Measurements from ENCODE around the gene COL17A1. TPM values are rescaled to one million over a fixed set of nuclear protein-coding genes. Genes with fewer than 3 reads are reported as not detected.

Gene COL17A1
- total RNA-seq, 3 donors from 2014 or later (not counting 1 experiment from before 2014, with no cell fraction given), result not detected

- TF ChIP-seq CTCF (IDR thresholded peaks at IDR 0.05), result no peak
- no peaks in the 10 kb centered on the region for H3K27me3 ChIP-seq (ENCODE audit: control insufficient read depth, insufficient read depth, low read length)
- WGBS (ENCODE audit: insufficient coverage), result no CpG with 5 or more reads among the region's 1 CpG
- H3K4me3 ChIP-seq (ENCODE audit: low read length), result no peak overlapping the region
- H3K4me1 ChIP-seq (ENCODE audit: control insufficient read depth, insufficient read depth, low read length), result no peaks in the 10 kb centered on the region
- Mint-ChIP-seq H3K4me3 (peak overlapping the region; percentile 93), H3K4me1 (peaks cover 14% of the 10 kb centered on the region in 2 donors), H3K27ac (peak overlapping the region; percentile 98 to 99), H3K27me3 (ENCODE audit: low read depth in 2 of 2) (no peaks in the 10 kb centered on the region), H3K9me3 (no peaks in the 10 kb centered on the region), H3K36me3 (no peaks in the 10 kb centered on the region)
- peak in 1 of 2 donors; percentile 39 for DNase-seq
- no peak overlapping the region for H3K27ac ChIP-seq (ENCODE audit: low read length)
- peaks cover 2% of the 10 kb centered on the region for H3K36me3 ChIP-seq (ENCODE audit: control insufficient read depth, insufficient read depth, low read length)
- H3K9me3 ChIP-seq (ENCODE audit: control insufficient read depth, insufficient read depth, low read length), result no peaks in the 10 kb centered on the region
- intact Hi-C loops (cut with micrococcal nuclease), result loop anchor here (5.0 kb wide), 3 partner anchors 141 to 214 kb away; partner anchors contain the start of genes GSTO2 and ITPRIP
- ATAC-seq, result no peak
These were observed 37.7 kb upstream of the COL17A1 start for GRCh38 chr10:104123397-104123796.

GRCh38 chr10:104122225-104123107, 36.8 kb upstream of the COL17A1 start:
- peak overlapping the region; percentile 96 for H3K4me3 ChIP-seq (ENCODE audit: low read length)
- H3K9me3 ChIP-seq (ENCODE audit: control insufficient read depth, insufficient read depth, low read length), result no peaks in the 10 kb centered on the region
- Mint-ChIP-seq H3K4me1 (peaks cover 14% of the 10 kb centered on the region in 2 donors), H3K4me3 (peak overlapping the region; percentile 93), H3K27ac (peak overlapping the region; percentile 98 to 99), H3K36me3 (no peaks in the 10 kb centered on the region), H3K27me3 (ENCODE audit: low read depth in 2 of 2) (peaks cover 0 to 3% of the 10 kb centered on the region in 2 donors), H3K9me3 (no peaks in the 10 kb centered on the region)
- 10% methylated on average over 18 of the region's 23 CpGs for WGBS (ENCODE audit: insufficient coverage)
- ATAC-seq, result no peak
- DNase-seq, result no peak
- peaks cover 2% of the 10 kb centered on the region for H3K36me3 ChIP-seq (ENCODE audit: control insufficient read depth, insufficient read depth, low read length)
- H3K27ac ChIP-seq (ENCODE audit: low read length), result peak overlapping the region; percentile 97
- intact Hi-C loops (cut with micrococcal nuclease), result loop anchor here (5.0 kb wide), 3 partner anchors 140 to 215 kb away; partner anchors contain the start of genes GSTO2 and ITPRIP
- no peak for TF ChIP-seq CTCF (IDR thresholded peaks at IDR 0.05)
- H3K27me3 ChIP-seq (ENCODE audit: control insufficient read depth, insufficient read depth, low read length), result no peaks in the 10 kb centered on the region
- H3K4me1 ChIP-seq (ENCODE audit: control insufficient read depth, insufficient read depth, low read length), result no peaks in the 10 kb centered on the region

- Histone ChIP-seq H3K9me3 (ENCODE audit: control insufficient read depth, insufficient read depth, low read length) (no peaks in the 10 kb centered on the region), H3K4me1 (ENCODE audit: control insufficient read depth, insufficient read depth, low read length) (no peaks in the 10 kb centered on the region), H3K27ac (ENCODE audit: low read length) (peak within 1 kb of the TSS; percentile 97), H3K4me3 (ENCODE audit: low read length) (peak within 1 kb of the TSS; percentile 96), H3K36me3 (ENCODE audit: control insufficient read depth, insufficient read depth, low read length) (peaks cover 2% of the 10 kb centered on the region), H3K27me3 (ENCODE audit: control insufficient read depth, insufficient read depth, low read length) (no peaks in the 10 kb centered on the region)
- ATAC-seq, result peak; percentile 85 to 97 (median 90)
- DNase-seq, result peak; percentile 99
- peak; percentile 51 for TF ChIP-seq CTCF (IDR thresholded peaks at IDR 0.05)
- Mint-ChIP-seq H3K4me3 (peak within 1 kb of the TSS; percentile 93), H3K36me3 (no peaks in the 10 kb centered on the region), H3K9me3 (no peaks in the 10 kb centered on the region), H3K27ac (peak within 1 kb of the TSS; percentile 98 to 99), H3K4me1 (peaks cover 14% of the 10 kb centered on the region in 2 donors), H3K27me3 (ENCODE audit: low read depth in 2 of 2) (peaks cover 0 to 9% of the 10 kb centered on the region in 2 donors)
- intact Hi-C loops (cut with micrococcal nuclease), result loop anchor here (1.0 to 5.0 kb wide), 6 partner anchors 139 to 233 kb away; partner anchors contain the start of genes GSTO2 and ITPRIP
- under 1% methylated on average over 67 of the region's 67 CpGs for WGBS (ENCODE audit: insufficient coverage)
These were observed 36.0 kb upstream of the COL17A1 start, which contains the start of gene SFR1 for GRCh38 chr10:104121485-104122224. Gene SFR1, plus strand, starts transcription at chr10:104122171. Its CDS starts 13 bp downstream, at chr10:104122184.

Data from natural killer cell (primary cell).